Endothelial cell of umbilical vein (primary cell): ENCODE results near the gene ATP13A2. TPM values are rescaled to one million over a fixed set of nuclear protein-coding genes. Genes with fewer than 3 reads are reported as not detected.

Experiments
- BruUV-seq: library from RNA; stranded (reverse); fragments of 400-500 nt; replicated peaks from 2 replicates; lab custom pipeline; 2021; lab: Mats Ljungman, UMichigan
- CTCF ChIA-PET: fragments of 300-600, 350-600 bp; sonication (Branson Sonifier 250); formaldehyde crosslinking; loops from one replicate; lab custom pipeline; 2021; ENCODE audit warnings: antibody characterized with exemption, inconsistent platforms; lab: Charles Lee
- POLR2A ChIA-PET: fragments of 300-600, 350-600 bp; sonication (Branson Sonifier 250); formaldehyde crosslinking; loops from one replicate; lab custom pipeline; 2021; ENCODE audit warnings: antibody characterized with exemption, inconsistent platforms; lab: Charles Lee
- DNase-seq: peaks from one replicate; pipeline ENCODE4 v3.0.0-alpha.2; 2011; ENCODE audit warnings: low read depth, low spot score
- FAIRE-seq: peaks from 2 replicates; lab custom pipeline; 2011; peaks lifted over from hg19 to GRCh38; lab: Jason Lieb, UNC
- H2AFZ ChIP-seq: 2 replicates; pipeline ENCODE4 v1.6.0; 2012; ENCODE audit warnings: low read depth, low read length, control low read depth, inconsistent platforms
- H3K27ac ChIP-seq: 2 replicates; pipeline ENCODE4 v1.5.1; 2011; ENCODE audit warnings: low read depth, mild to moderate bottlenecking, control low read depth, low read length, moderate library complexity; ENCODE audit not compliant: insufficient read depth
- H3K27me3 ChIP-seq, 2 experiments: 2 replicates each; pipeline versions ENCODE4 v1.6.0 to v1.6.1; 2011; ENCODE audit warnings: low read length in 2 of 2, mixed read lengths in 1 of 2; ENCODE audit not compliant: control insufficient read depth in 2 of 2, insufficient read depth in 2 of 2
- H3K36me3 ChIP-seq, 2 experiments: 2 replicates in 1 of 2; 3 replicates in 1 of 2; pipeline ENCODE4 v1.5.1; 2011; ENCODE audit warnings: low read length in 2 of 2, mild to moderate bottlenecking in 1 of 2, moderate library complexity in 1 of 2; ENCODE audit not compliant: control insufficient read depth in 2 of 2, insufficient read depth in 2 of 2; ENCODE audit errors: extremely low read depth in 1 of 2
- H3K4me1 ChIP-seq: 3 replicates; pipeline ENCODE4 v1.5.1; 2011; ENCODE audit warnings: mild to moderate bottlenecking, low read length; ENCODE audit not compliant: control insufficient read depth, insufficient read depth; ENCODE audit errors: extremely low read depth
- H3K4me2 ChIP-seq: 2 replicates; pipeline ENCODE4 v1.6.1; 2011; ENCODE audit warnings: low read length, control low read depth, mixed read lengths; ENCODE audit not compliant: insufficient read depth
- H3K4me3 ChIP-seq, 3 experiments: fragments of 200-600 bp in 1 of 3; sonication (generic), shearing (Covaris generic) in 1 of 3; replicated peaks in 1 of 3; 2 replicates each; pipeline ENCODE4 v1.5.1; 2011 to 2016; ENCODE audit warnings: control low read depth in 3 of 3, low read length in 3 of 3, mild to moderate bottlenecking in 2 of 3, inconsistent platforms in 1 of 3, low read depth in 1 of 3, moderate library complexity in 1 of 3; ENCODE audit not compliant: insufficient read depth in 1 of 3
- H3K79me2 ChIP-seq: 2 replicates; pipeline ENCODE4 v1.6.0; 2012; ENCODE audit warnings: low read length, inconsistent platforms; ENCODE audit not compliant: control insufficient read depth, insufficient read depth
- H3K9ac ChIP-seq: replicated peaks from 2 replicates; pipeline ENCODE3; 2011; ENCODE audit warnings: low read length, control low read depth; ENCODE audit not compliant: insufficient read depth; ENCODE audit errors: extremely low read depth
- H3K9me1 ChIP-seq: replicated peaks from 3 replicates; pipeline ENCODE4 v1.6.0; 2011; ENCODE audit warnings: mild to moderate bottlenecking, low read length; ENCODE audit not compliant: control insufficient read depth, insufficient read depth; ENCODE audit errors: extremely low read depth
- H3K9me3 ChIP-seq: replicated peaks from 2 replicates; pipeline ENCODE4 v1.5.1; 2012; ENCODE audit warnings: low read length, inconsistent platforms; ENCODE audit not compliant: control insufficient read depth, insufficient read depth
- H4K20me1 ChIP-seq: replicated peaks from 2 replicates; pipeline ENCODE3; 2011; ENCODE audit warnings: mild to moderate bottlenecking, low read length; ENCODE audit not compliant: control insufficient read depth, insufficient read depth; ENCODE audit errors: extremely low read depth
- CTCF ChIP-seq, 2 donors: IDR thresholded peaks; 1 replicate in 1 of 2; 2 replicates in 1 of 2; pipeline ENCODE4 v1.5.1; 2011; ENCODE audit warnings: low read length in 2 of 2, mild to moderate bottlenecking in 2 of 2, moderate library complexity in 2 of 2, control low read depth in 1 of 2, inconsistent platforms in 1 of 2, low read depth in 1 of 2; ENCODE audit not compliant: insufficient read depth in 1 of 2; ENCODE audit errors: extremely low read depth in 1 of 2
- EZH2 ChIP-seq: IDR thresholded peaks from 2 replicates; pipeline ENCODE4 v1.6.1; 2012; ENCODE audit warnings: borderline replicate concordance, low read depth, mild to moderate bottlenecking, moderate library complexity, low read length, inconsistent platforms; ENCODE audit not compliant: severe bottlenecking
- FOS ChIP-seq: IDR thresholded peaks from 2 replicates; pipeline ENCODE4 v1.6.1; 2011; ENCODE audit warnings: mild to moderate bottlenecking, low read length, moderate library complexity, borderline replicate concordance; ENCODE audit not compliant: insufficient read depth
- GATA2 ChIP-seq: IDR thresholded peaks from 2 replicates; pipeline ENCODE4 v1.7.0; 2011; ENCODE audit warnings: low read depth, mild to moderate bottlenecking, moderate library complexity, mixed read lengths, low read length; ENCODE audit not compliant: insufficient read length, insufficient read depth
- JUN ChIP-seq: IDR thresholded peaks from 2 replicates; pipeline ENCODE4 v1.6.1; 2011; ENCODE audit warnings: borderline replicate concordance, low read depth; ENCODE audit not compliant: insufficient read length, insufficient read depth
- MYC ChIP-seq: IDR thresholded peaks from one replicate; pipeline ENCODE4 v1.6.1; 2011; ENCODE audit warnings: mild to moderate bottlenecking, low read depth, low read length
- POLR2A ChIP-seq: IDR thresholded peaks from 2 replicates; pipeline ENCODE4 v1.6.1; 2012; ENCODE audit warnings: low read depth, mild to moderate bottlenecking, control low read depth, low read length
- POLR2AphosphoS5 ChIP-seq: IDR thresholded peaks from 2 replicates; pipeline ENCODE4 v1.6.1; 2012; ENCODE audit warnings: low read depth, mild to moderate bottlenecking, control low read depth, low read length, moderate library complexity; ENCODE audit not compliant: insufficient read depth
- dilution Hi-C: fragments of 300-500 bp; cut with MboI; formaldehyde crosslinking; loops from one replicate; pipeline ENCODE4 v1.15.0; 2019; ENCODE audit warnings: low sequenced_read_pairs; ENCODE audit not compliant: extremely low pct_ligation_motif_present
- intact Hi-C: fragments of 100-400 bp; cut with micrococcal nuclease; formaldehyde crosslinking; loops from one replicate; pipeline ENCODE4 v1.10.0; 2022
- polyA plus RNA-seq, 4 experiments: library from polyadenylated mRNA; depleted of rRNA in 3 of 4; stranded (reverse) in 3 of 4; unstranded in 1 of 4; fragments of >200 nt; gene quantifications; 2 replicates each; pipeline versions ENCODE4 v1.2.1 to v1.2.3, GENCODE V29; 2011 to 2012; ENCODE audit warnings: missing spikeins in 1 of 4
- total RNA-seq: library from RNA; stranded (reverse); gene quantifications from 2 replicates; pipeline ENCODE4 v1.2.3, GENCODE V29; 2021
- TF ChIP-seq, protein P1 (sequence below): IDR thresholded peaks from 2 replicates; pipeline ENCODE4 v1.6.1; 2011; ENCODE audit not compliant: insufficient read depth, insufficient read length

Gene ATP13A2
- total and polyA plus RNA-seq, 2 donors (not counting 3 experiments of a cell fraction or from before 2014, with no cell fraction given): 44.9 to 60.6 TPM

- H3K4me3 ChIP-seq: no peak overlapping the region
- intact Hi-C loops: loop anchor here (1.0 kb wide), 3 partner anchors 82 to 424 kb away; no protein-coding TSS in a partner anchor
- H3K9me3 ChIP-seq: no peaks in the 10 kb centered on the region
- FAIRE-seq: peak; percentile 78
- H4K20me1 ChIP-seq: no peaks in the 10 kb centered on the region
- H3K79me2 ChIP-seq: peaks cover 22% of the 10 kb centered on the region
- TF ChIP-seq FOS: no peak
- TF ChIP-seq JUN: no peak
- peak; percentile 51 to 58 for TF ChIP-seq CTCF (IDR thresholded peaks at IDR 0.05; ENCODE audit: extremely low read depth in 1 of 2, insufficient read depth in 1 of 2, low read depth in 1 of 2, low read length in 2 of 2)
- POLR2A ChIA-PET: interaction anchor here (0.6 kb wide), 1 partner anchor 39 kb away, joined by 3 read pairs; no protein-coding TSS in a partner anchor
- no peaks in the 10 kb centered on the region for H3K9me1 ChIP-seq
- no peaks in the 10 kb centered on the region for H3K27me3 ChIP-seq
- dilution Hi-C loops: no loop called here
- no peak overlapping the region for H2AFZ ChIP-seq
- no peak overlapping the region for H3K27ac ChIP-seq
- H3K36me3 ChIP-seq: peaks cover 12 to 13% of the 10 kb centered on the region in 2 experiments
- CTCF ChIA-PET: interaction anchor here (0.7 to 5.5 kb wide), 16 partner anchors 13 to 425 kb away, joined by 3 to 85 read pairs (median 4); no protein-coding TSS in a partner anchor
- DNase-seq: peak; percentile 60
- H3K9ac ChIP-seq: peak overlapping the region; percentile 7
- peak overlapping the region; percentile 26 for H3K4me2 ChIP-seq
- H3K4me1 ChIP-seq: peaks cover 3% of the 10 kb centered on the region
- BruUV-seq: no TSS peak
These were observed 34.1 kb upstream of the ATP13A2 start for GRCh38 chr1:17045634-17046333.

- CTCF ChIA-PET: interaction anchor here (1.0 to 5.5 kb wide), 6 partner anchors 12 to 95 kb away, joined by 3 to 85 read pairs (median 4); no protein-coding TSS in a partner anchor
- Histone ChIP-seq H3K4me2 (no peak overlapping the region), H3K4me3 (no peak overlapping the region), H3K27ac (no peak overlapping the region), H3K9me1 (no peaks in the 10 kb centered on the region), H3K27me3 (no peaks in the 10 kb centered on the region), H2AFZ (no peak overlapping the region), H3K9ac (no peak overlapping the region), H4K20me1 (no peaks in the 10 kb centered on the region), H3K79me2 (peaks cover 23% of the 10 kb centered on the region), H3K36me3 (peaks cover 11 to 12% of the 10 kb centered on the region in 2 experiments), H3K4me1 (peaks cover 3% of the 10 kb centered on the region), H3K9me3 (no peaks in the 10 kb centered on the region)
- intact Hi-C loops (no loop called here), dilution Hi-C loops (no loop called here)
- POLR2A ChIA-PET: no interaction called here
- no peak for TF ChIP-seq POLR2AphosphoS5
- TF ChIP-seq JUN: no peak
- TF ChIP-seq MYC: no peak
- no peak for TF ChIP-seq CTCF (IDR thresholded peaks at IDR 0.05; ENCODE audit: extremely low read depth in 1 of 2, insufficient read depth in 1 of 2, low read depth in 1 of 2, low read length in 2 of 2)
- TF ChIP-seq POLR2A: no peak
- TF ChIP-seq, protein P1, sequence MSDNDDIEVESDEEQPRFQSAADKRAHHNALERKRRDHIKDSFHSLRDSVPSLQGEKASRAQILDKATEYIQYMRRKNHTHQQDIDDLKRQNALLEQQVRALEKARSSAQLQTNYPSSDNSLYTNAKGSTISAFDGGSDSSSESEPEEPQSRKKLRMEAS: no peak
- no peak for TF ChIP-seq GATA2
- TF ChIP-seq EZH2: no peak
- no peak for TF ChIP-seq FOS
- no peak for FAIRE-seq
- BruUV-seq: no TSS peak
- no peak for DNase-seq
These were observed 33.4 kb upstream of the ATP13A2 start for GRCh38 chr1:17045150-17045549.
